MCF 10A (cell line): ENCODE data around the gene DUSP9. TPM values are rescaled to one million over a fixed set of nuclear protein-coding genes. Genes with fewer than 3 reads are reported as not detected.
"Not testable (repeated sequence)": the region's sequence is repeated elsewhere in the genome, so short reads cannot be mapped to it uniquely, and the experiment has no call there.

Source experiments
- BruUV-seq: library from RNA; stranded (reverse); fragments of 400-500 nt; replicated peaks from 2 replicates; lab custom pipeline; 2021; lab: Mats Ljungman, UMichigan
- CTCF ChIA-PET: fragments of 300-600 bp; sonication (Branson Sonifier 250); formaldehyde crosslinking; extraction: SDS; loops from one replicate; lab custom pipeline; 2021; ENCODE audit warnings: antibody characterized with exemption, inconsistent platforms; lab: Yijun Ruan, JAX
- POLR2A ChIA-PET: fragments of 300-600, 350-650 bp; sonication (Branson Sonifier 250); formaldehyde crosslinking; extraction: SDS; loops from one replicate; lab custom pipeline; 2020; ENCODE audit warnings: antibody characterized with exemption, inconsistent platforms; lab: Yijun Ruan, JAX
- DNase-seq: peaks from one replicate; pipeline ENCODE4 v3.0.0-alpha.2; 2018; ENCODE audit not compliant: unreplicated experiment
- H3K27ac Mint-ChIP-seq: one replicate; pipeline ENCODE4 v1.8.0; 2022; ENCODE audit warnings: mild to moderate bottlenecking, low read depth, mixed read lengths; ENCODE audit not compliant: unreplicated experiment
- H3K27me3 Mint-ChIP-seq: one replicate; pipeline ENCODE4 v1.8.0; 2022; ENCODE audit warnings: mixed read lengths; ENCODE audit not compliant: insufficient read depth, unreplicated experiment
- H3K36me3 Mint-ChIP-seq: one replicate; pipeline ENCODE4 v1.8.0; 2022; ENCODE audit warnings: mild to moderate bottlenecking, moderate library complexity, mixed read lengths; ENCODE audit not compliant: insufficient read depth, unreplicated experiment
- H3K4me1 Mint-ChIP-seq: one replicate; pipeline ENCODE4 v1.8.0; 2022; ENCODE audit warnings: mixed read lengths; ENCODE audit not compliant: insufficient read depth, unreplicated experiment
- H3K4me3 Mint-ChIP-seq: one replicate; pipeline ENCODE4 v1.8.0; 2022; ENCODE audit warnings: mild to moderate bottlenecking, moderate library complexity, mixed read lengths; ENCODE audit not compliant: unreplicated experiment
- H3K9me3 Mint-ChIP-seq: one replicate; pipeline ENCODE4 v1.8.0; 2022; ENCODE audit warnings: mixed read lengths; ENCODE audit not compliant: unreplicated experiment
- intact Hi-C: fragments of 100-400 bp; cut with micrococcal nuclease; formaldehyde crosslinking; loops from 2 replicates; pipeline ENCODE4 v1.14.1; 2022
- total RNA-seq: library from RNA; stranded (reverse); gene quantifications from 2 replicates; pipeline ENCODE4 v1.2.3, GENCODE V29; 2022
- TF ChIP-seq, protein P1 (sequence below): fragments of 200-600 bp; IDR thresholded peaks from one replicate; pipeline ENCODE4 v1.8.0; 2022; ENCODE audit warnings: antibody characterized with exemption, mild to moderate bottlenecking; ENCODE audit not compliant: unreplicated experiment

DUSP9 gene
- total RNA-seq, 1 experiment from 2014 or later, result not detected

DNA sequence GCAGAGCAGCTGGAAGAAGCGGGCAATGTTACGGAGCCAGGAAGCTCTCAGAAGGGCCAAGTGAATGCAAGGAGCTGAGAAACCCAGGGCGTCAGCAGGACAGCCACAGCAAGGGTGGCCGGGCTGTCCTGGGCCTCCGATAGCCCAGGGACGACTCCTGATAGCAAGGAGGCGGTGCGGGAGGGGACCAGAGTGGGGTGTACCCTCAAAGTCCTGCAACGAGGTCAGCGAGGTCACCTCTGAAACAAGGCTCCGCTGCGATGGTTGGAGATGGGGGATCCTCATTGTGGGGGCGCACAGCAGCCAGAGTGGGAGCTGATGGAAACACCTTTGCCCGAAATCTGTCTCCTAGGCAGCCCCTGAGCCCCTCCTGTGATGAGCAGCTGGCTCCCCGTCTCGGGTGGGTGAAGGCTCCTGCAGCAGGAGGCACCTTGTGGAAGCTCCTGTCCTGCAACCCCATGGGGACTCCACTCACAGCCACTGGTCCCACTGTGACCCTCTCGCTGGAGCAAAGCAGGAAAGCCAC lies 43.8 kb upstream of the DUSP9 start:
- Mint-ChIP-seq H3K9me3 (no peaks in the 10 kb centered on the region), H3K27ac (no peak overlapping the region), H3K36me3 (no peaks in the 10 kb centered on the region), H3K27me3 (no peaks in the 10 kb centered on the region), H3K4me3 (no peak overlapping the region), H3K4me1 (no peaks in the 10 kb centered on the region)
- intact Hi-C loops, result no loop called here
- ChIA-PET POLR2A (interaction anchor here (0.7 kb wide), 1 partner anchor 136 kb away, joined by 3 read pairs; no protein-coding TSS in a partner anchor), CTCF (interaction anchor here (0.8 to 2.2 kb wide), 2 partner anchors 9 to 65 kb away, joined by 4 to 14 read pairs; no protein-coding TSS in a partner anchor)
- no peak for DNase-seq
- BruUV-seq, result no TSS peak
- TF ChIP-seq, protein P1, sequence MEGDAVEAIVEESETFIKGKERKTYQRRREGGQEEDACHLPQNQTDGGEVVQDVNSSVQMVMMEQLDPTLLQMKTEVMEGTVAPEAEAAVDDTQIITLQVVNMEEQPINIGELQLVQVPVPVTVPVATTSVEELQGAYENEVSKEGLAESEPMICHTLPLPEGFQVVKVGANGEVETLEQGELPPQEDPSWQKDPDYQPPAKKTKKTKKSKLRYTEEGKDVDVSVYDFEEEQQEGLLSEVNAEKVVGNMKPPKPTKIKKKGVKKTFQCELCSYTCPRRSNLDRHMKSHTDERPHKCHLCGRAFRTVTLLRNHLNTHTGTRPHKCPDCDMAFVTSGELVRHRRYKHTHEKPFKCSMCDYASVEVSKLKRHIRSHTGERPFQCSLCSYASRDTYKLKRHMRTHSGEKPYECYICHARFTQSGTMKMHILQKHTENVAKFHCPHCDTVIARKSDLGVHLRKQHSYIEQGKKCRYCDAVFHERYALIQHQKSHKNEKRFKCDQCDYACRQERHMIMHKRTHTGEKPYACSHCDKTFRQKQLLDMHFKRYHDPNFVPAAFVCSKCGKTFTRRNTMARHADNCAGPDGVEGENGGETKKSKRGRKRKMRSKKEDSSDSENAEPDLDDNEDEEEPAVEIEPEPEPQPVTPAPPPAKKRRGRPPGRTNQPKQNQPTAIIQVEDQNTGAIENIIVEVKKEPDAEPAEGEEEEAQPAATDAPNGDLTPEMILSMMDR, result no peak

DNA sequence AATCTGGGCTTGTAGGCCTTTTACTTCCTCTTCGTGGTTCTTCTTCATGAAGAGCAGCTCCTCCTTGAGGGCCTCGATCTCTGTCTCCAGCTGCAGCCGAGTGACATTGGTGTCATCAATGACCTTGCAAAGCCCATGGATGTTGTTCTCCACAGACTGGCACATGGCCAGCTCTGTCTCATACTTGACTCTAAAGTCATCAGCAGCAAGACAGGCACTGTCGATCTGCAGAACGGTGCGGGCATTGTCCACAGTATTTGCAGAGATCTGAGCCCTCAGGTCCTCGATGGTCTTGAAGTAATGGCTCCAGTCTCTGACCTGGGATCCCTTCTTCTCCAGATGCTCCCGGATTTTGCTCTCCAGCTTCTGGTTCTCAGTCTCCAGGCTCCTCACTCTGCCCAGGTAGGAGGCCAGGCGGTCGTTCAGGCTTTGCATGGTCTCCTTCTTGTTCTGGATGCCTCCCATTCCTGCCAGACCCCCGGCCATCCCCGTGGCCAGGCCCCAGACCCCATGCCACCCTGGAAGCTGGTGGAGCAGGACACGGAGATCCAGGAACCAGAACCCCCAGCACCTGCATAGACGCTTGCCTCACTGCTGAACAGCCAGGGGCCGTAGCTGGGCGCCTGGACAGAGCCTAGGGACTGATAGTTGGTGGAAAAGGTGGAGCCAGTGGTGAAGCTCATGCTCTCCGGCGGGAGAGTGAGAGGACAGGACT lies 42.2 kb upstream of the DUSP9 start:
- H3K4me3 Mint-ChIP-seq, H3K27me3 Mint-ChIP-seq, H3K4me1 Mint-ChIP-seq, BruUV-seq, H3K9me3 Mint-ChIP-seq, H3K27ac Mint-ChIP-seq, H3K36me3 Mint-ChIP-seq, intact Hi-C loops, DNase-seq: not testable (repeated sequence)
- POLR2A ChIA-PET, result interaction anchor here (0.7 kb wide), 1 partner anchor 49 kb away, joined by 3 read pairs; no protein-coding TSS in a partner anchor
- CTCF ChIA-PET, result interaction anchor here (0.7 to 2.4 kb wide), 4 partner anchors 9 to 63 kb away, joined by 3 to 10 read pairs (median 3); no protein-coding TSS in a partner anchor

GRCh38 chrX:153606503-153606902 lies 40.5 kb upstream of the DUSP9 start:
- DNase-seq, result no peak
- Mint-ChIP-seq H3K4me3 (no peak overlapping the region), H3K36me3 (no peaks in the 10 kb centered on the region), H3K27ac (no peak overlapping the region), H3K9me3 (no peaks in the 10 kb centered on the region), H3K27me3 (no peaks in the 10 kb centered on the region), H3K4me1 (no peaks in the 10 kb centered on the region)
- no TSS peak for BruUV-seq
- intact Hi-C loops, result no loop called here
- POLR2A ChIA-PET, result interaction anchor here (0.9 kb wide), 1 partner anchor 92 kb away, joined by 3 read pairs; no protein-coding TSS in a partner anchor
- CTCF ChIA-PET, result interaction anchor here (0.7 to 2.4 kb wide), 3 partner anchors 29 to 288 kb away, joined by 4 to 10 read pairs (median 4); no protein-coding TSS in a partner anchor
- TF ChIP-seq, protein P1, result no peak

- no peaks in the 10 kb centered on the region for H3K36me3 Mint-ChIP-seq
- CTCF ChIA-PET, result interaction anchor here (1.1 to 2.0 kb wide), 2 partner anchors 12 to 57 kb away, joined by 4 to 10 read pairs; no protein-coding TSS in a partner anchor
- no peak for DNase-seq
- intact Hi-C loops, result no loop called here
- TF ChIP-seq, protein P1, result no peak
- BruUV-seq, result no TSS peak
- peaks cover 1% of the 10 kb centered on the region for H3K9me3 Mint-ChIP-seq
- POLR2A ChIA-PET, result no interaction called here
- H3K27me3 Mint-ChIP-seq, result peaks cover 3% of the 10 kb centered on the region
- no peak overlapping the region for H3K27ac Mint-ChIP-seq
- no peaks in the 10 kb centered on the region for H3K4me1 Mint-ChIP-seq
- H3K4me3 Mint-ChIP-seq, result no peak overlapping the region
Measured at GRCh38 chrX:153608376-153608775, 38.6 kb upstream of the DUSP9 start.
